ENCODE measurements around the gene RREB1.

The RREB1 gene

DNA sequence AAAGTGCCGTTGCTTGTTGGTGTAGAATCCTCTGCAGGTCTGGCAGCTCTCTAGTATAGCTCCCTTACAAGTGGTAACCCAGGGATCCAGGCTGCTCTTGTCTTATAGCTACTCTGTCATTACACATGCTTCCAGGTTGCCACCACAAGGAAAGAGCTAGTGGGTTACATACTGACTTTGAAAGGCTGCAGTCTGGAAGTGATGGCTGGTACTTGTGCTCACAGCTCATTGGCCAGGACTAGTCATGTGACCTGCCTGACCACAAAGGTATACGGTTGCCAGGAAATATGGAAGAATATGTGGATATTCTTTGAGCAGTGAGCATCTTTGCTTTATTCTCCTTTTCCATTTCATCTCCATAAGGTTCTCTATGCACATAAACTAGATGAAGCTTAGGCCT is 46.0 kb downstream of the RREB1 start:
- Histone ChIP-seq H3K79me2 (ENCODE audit: insufficient read depth, low read length) (no peaks in the 10 kb centered on the region), H4K20me1 (ENCODE audit: low read depth, low read length) (peaks cover 11% of the 10 kb centered on the region; the same call in 1 of the 2 replicates), H3K27ac (ENCODE audit: low read depth, low read length) (no peak overlapping the region)

DNA sequence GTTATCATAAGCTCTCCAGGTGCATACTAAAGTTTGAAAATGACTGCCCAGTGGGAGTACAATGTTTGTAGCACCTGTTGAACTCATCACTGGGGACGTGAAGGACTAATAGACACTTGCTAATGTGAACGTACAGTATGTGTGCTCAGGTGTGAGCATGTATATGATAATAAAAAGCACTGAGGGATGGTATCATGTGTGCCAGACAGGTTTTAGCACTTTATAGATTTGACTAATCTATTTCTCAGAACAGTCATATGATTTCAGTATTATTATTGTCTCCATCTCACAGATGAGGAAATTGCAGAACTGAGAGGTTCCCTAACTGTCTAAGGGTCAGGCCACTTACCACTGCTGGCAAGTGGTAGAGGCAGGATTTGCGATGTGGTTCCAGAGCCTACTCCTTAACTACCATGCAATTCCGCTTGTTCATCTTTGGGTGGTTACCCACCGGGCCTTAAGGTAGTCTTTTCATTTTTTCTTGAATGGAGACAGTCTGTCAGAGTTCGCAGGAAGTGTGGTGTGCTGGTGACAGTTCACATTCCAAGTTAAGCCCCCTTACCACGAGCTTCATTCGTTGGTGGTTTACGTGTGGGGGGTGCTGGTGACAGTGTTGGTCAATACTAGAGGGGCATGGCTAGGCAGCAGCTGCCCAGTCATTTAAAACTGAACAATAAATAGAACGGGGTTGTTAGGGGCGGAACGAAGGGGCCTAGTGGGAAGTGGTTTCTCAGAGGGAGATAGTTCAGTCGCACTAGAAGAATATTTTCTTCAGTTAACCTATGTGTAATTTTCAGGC is 46.8 kb downstream of the RREB1 start:
- peaks cover 11% of the 10 kb centered on the region; the same call in 1 of the 2 replicates for H4K20me1 ChIP-seq (ENCODE audit: low read depth, low read length)
- no peak overlapping the region for H2AFZ ChIP-seq (ENCODE audit: low read depth, low read length, severe bottlenecking)
- no peaks in the 10 kb centered on the region for H3F3A ChIP-seq (ENCODE audit: insufficient read depth)
- no peaks in the 10 kb centered on the region for H3K79me2 ChIP-seq (ENCODE audit: insufficient read depth, low read length)
- no peak overlapping the region for H3K27ac ChIP-seq (ENCODE audit: low read depth, low read length)
- TF ChIP-seq CTCF (IDR thresholded peaks at IDR 0.05; ENCODE audit: insufficient read depth, low read length, poor library complexity, severe bottlenecking) (no peak), EZH2phosphoT487 (conservative IDR thresholded peaks at IDR 0.05; ENCODE audit: low read length) (no peak)
- H3K36me3 ChIP-seq (ENCODE audit: low read length): no peaks in the 10 kb centered on the region
- H3K4me3 ChIP-seq (ENCODE audit: insufficient read depth, low read length, poor library complexity, severe bottlenecking): no peak overlapping the region
- no peak overlapping the region for H3K9ac ChIP-seq (ENCODE audit: low read length)
- H3K27me3 ChIP-seq (ENCODE audit: low read length): no peaks in the 10 kb centered on the region
- no peaks in the 10 kb centered on the region for H3K9me2 ChIP-seq (replicated peaks; ENCODE audit: insufficient read depth, low read length)
- no peak overlapping the region for H3K4me2 ChIP-seq (ENCODE audit: low read depth, low read length, poor library complexity, severe bottlenecking)
- H3K9me3 ChIP-seq (ENCODE audit: insufficient read depth, low read length): no peaks in the 10 kb centered on the region

More for the DNA sequence above, 46.0 kb downstream of the RREB1 start:
- Histone ChIP-seq H3K9ac (ENCODE audit: low read length) (no peak overlapping the region), H3K9me2 (replicated peaks; ENCODE audit: insufficient read depth, low read length) (no peaks in the 10 kb centered on the region), H3K4me2 (ENCODE audit: low read depth, low read length, poor library complexity, severe bottlenecking) (no peak overlapping the region), H3K36me3 (ENCODE audit: low read length) (no peaks in the 10 kb centered on the region), H3K4me3 (ENCODE audit: insufficient read depth, low read length, poor library complexity, severe bottlenecking) (no peak overlapping the region), H3K9me3 (ENCODE audit: insufficient read depth, low read length) (no peaks in the 10 kb centered on the region), H3F3A (ENCODE audit: insufficient read depth) (no peaks in the 10 kb centered on the region), H3K27me3 (ENCODE audit: low read length) (no peaks in the 10 kb centered on the region), H2AFZ (ENCODE audit: low read depth, low read length, severe bottlenecking) (no peak overlapping the region)
- TF ChIP-seq CTCF (IDR thresholded peaks at IDR 0.05; ENCODE audit: insufficient read depth, low read length, poor library complexity, severe bottlenecking) (no peak), EZH2phosphoT487 (conservative IDR thresholded peaks at IDR 0.05; ENCODE audit: low read length) (no peak)

DNA sequence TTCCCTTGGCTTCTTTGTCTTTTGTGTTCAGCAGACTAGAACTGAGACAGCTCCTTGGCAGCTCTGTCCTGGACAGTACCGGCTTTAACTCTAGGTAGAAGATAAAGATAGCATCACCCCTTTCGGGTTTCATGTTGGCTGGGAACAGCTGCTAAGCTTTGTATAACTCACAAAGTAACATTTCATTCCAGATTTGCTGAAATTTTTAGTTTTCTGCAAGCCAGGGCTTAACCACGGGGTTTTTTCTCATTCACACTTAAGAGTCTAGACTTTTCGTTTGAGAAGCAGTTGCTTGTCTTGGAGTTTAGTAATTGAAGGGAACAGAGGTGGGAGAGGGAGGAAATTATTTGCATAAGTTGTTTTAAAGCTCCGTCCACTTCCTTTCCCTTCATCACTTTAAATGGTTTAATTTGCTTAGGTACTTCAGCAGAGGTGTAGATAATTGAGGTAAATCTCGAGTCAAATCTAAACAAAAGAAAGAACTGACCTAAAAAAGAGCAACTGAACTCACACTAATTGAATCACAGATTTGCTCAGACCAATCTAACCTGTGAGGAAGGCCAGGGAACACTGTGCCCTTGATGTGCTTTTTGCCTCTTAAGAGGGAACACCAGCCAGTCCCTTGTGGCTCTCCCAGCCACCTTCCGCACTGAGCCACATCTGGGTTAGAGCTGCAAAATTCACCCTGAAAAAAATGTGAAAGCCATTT is 48.3 kb downstream of the RREB1 start:
- Histone ChIP-seq H3K9ac (ENCODE audit: low read length) (no peak overlapping the region), H3K36me3 (ENCODE audit: low read length) (no peaks in the 10 kb centered on the region)

More for the DNA sequence above, 48.3 kb downstream of the RREB1 start:
- no peak overlapping the region for H3K27ac ChIP-seq (ENCODE audit: low read depth, low read length)
- H2AFZ ChIP-seq (ENCODE audit: low read depth, low read length, severe bottlenecking): no peak overlapping the region
- H3K79me2 ChIP-seq (ENCODE audit: insufficient read depth, low read length): no peaks in the 10 kb centered on the region
- no peak overlapping the region for H3K4me3 ChIP-seq (ENCODE audit: insufficient read depth, low read length, poor library complexity, severe bottlenecking)
- TF ChIP-seq CTCF (IDR thresholded peaks at IDR 0.05; ENCODE audit: insufficient read depth, low read length, poor library complexity, severe bottlenecking) (no peak), EZH2phosphoT487 (conservative IDR thresholded peaks at IDR 0.05; ENCODE audit: low read length) (no peak)
- no peaks in the 10 kb centered on the region for H3K9me2 ChIP-seq (replicated peaks; ENCODE audit: insufficient read depth, low read length)
- no peaks in the 10 kb centered on the region for H3K27me3 ChIP-seq (ENCODE audit: low read length)
- H3F3A ChIP-seq (ENCODE audit: insufficient read depth): no peaks in the 10 kb centered on the region
- peaks cover 3% of the 10 kb centered on the region; the same call in 1 of the 2 replicates for H4K20me1 ChIP-seq (ENCODE audit: low read depth, low read length)
- no peak overlapping the region for H3K4me2 ChIP-seq (ENCODE audit: low read depth, low read length, poor library complexity, severe bottlenecking)
- H3K9me3 ChIP-seq (ENCODE audit: insufficient read depth, low read length): no peaks in the 10 kb centered on the region
